Measurements from ENCODE around the gene SNX5. TPM values are rescaled to one million over a fixed set of nuclear protein-coding genes. Genes with fewer than 3 reads are reported as not detected.

Gene SNX5
- total and polyA plus RNA-seq, 2 of the 13 experiments (the other 11 are each of a cell fraction or from before 2014, with no cell fraction given), result 664 to 1,040 TPM

GRCh38 chr20:17995967-17996819, 27.6 kb upstream of the SNX5 start (continued):
- TF ChIP-seq TFE3 (CRISPR knock-in tag; IDR thresholded peaks at IDR 0.05) (peak; percentile 47; the same call in 1 of the 2 replicates), ZNF337 (CRISPR knock-in tag; IDR thresholded peaks at IDR 0.05; ENCODE audit: borderline replicate concordance, low read depth) (0 out of 2 replicates have a peak, but pooled peaks have one; percentile 74), SMAD3 (CRISPR knock-in tag; IDR thresholded peaks at IDR 0.05) (0 out of 2 replicates have a peak, but pooled peaks have one; percentile 82), ARID5B (CRISPR knock-in tag; IDR thresholded peaks at IDR 0.05) (peak; percentile 32), ATRX (CRISPR knock-in tag; IDR thresholded peaks at IDR 0.05; ENCODE audit: borderline replicate concordance) (no peak), ZNF331 (CRISPR knock-in tag; IDR thresholded peaks at IDR 0.05) (peak; percentile 48; the same call in 1 of the 2 replicates), ZFP82 (CRISPR knock-in tag; IDR thresholded peaks at IDR 0.05; ENCODE audit: borderline replicate concordance) (no peak), ARID4A (CRISPR knock-in tag; IDR thresholded peaks at IDR 0.05; ENCODE audit: borderline replicate concordance) (peak; percentile 39; the same call in 1 of the 2 replicates), ZNF776 (CRISPR knock-in tag; IDR thresholded peaks at IDR 0.05) (no peak), ZBTB7B (CRISPR knock-in tag; IDR thresholded peaks at IDR 0.05) (peak; percentile 31; the same call in 1 of the 2 replicates), POLR2A (IDR thresholded peaks at IDR 0.05; ENCODE audit: insufficient read depth in 1 of 2, low read depth in 2 of 2, low read length in 2 of 2) (no peak), MATR3 (CRISPR knock-in tag; IDR thresholded peaks at IDR 0.05) (no peak), PHF5A (CRISPR knock-in tag; IDR thresholded peaks at IDR 0.05; ENCODE audit: low read depth, unreplicated experiment) (no peak), FOSL2 (CRISPR knock-in tag; IDR thresholded peaks at IDR 0.05) (peak; percentile 35; the same call in 1 of the 2 replicates)
